A673 (cell line): Measurements from ENCODE around the gene TTBK2.

ENCODE experiments used
- EZH2 ChIP-seq: fragments of 200-600 bp; sonication (generic); IDR thresholded peaks from 2 replicates; pipeline ENCODE4 v1.6.1; 2017; ENCODE audit warnings: borderline replicate concordance, low read depth, mild to moderate bottlenecking, mixed read lengths, antibody characterized with exemption, low read length; ENCODE audit not compliant: poor library complexity, severe bottlenecking
- TF ChIP-seq, protein P1 (sequence below): fragments of 300-800, 200-600 bp; sonication (generic); conservative IDR thresholded peaks from 2 replicates; pipeline ENCODE4 v1.5.1; 2017; ENCODE audit warnings: low read depth, mild to moderate bottlenecking, antibody characterized with exemption, low read length, moderate library complexity, mixed read lengths

DNA sequence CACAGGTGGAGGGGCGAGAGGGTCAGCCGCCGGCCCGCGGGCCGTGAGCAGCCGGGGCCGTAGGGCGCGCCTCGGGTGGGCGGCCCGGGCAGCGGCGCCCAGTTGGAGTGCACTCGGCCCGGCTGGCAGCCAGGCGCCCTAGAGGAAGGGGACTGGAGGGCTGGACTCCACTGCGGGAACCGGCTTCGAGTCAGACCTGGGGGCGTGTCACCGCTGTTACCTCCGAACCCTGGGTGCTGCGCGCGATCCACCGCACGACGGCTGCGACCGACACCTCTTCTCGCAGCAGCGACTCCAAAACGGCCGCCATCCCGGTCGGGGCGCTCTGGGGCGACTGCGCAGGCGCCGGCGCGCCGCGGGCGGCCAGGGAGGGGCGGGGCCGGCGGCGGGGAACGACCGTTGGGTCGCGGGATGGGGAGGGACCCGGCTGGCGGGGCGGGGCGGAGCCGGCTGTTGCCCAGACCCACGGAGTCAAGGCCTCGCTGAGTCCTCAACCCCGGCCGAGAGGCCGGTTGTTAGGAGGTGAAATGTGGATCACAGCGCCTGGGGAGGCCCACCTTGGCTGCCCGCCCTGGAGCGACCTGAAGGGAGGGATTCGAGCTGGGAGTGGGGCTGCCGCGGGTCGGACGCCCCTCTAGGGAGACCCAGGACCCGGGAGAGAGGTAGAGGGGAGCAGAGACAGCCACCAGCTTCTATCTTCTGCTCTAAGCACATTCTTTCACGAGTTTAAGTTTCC is 183.6 kb downstream of the TTBK2 start, which contains the start of gene CDAN1:
- TF ChIP-seq, protein P1, sequence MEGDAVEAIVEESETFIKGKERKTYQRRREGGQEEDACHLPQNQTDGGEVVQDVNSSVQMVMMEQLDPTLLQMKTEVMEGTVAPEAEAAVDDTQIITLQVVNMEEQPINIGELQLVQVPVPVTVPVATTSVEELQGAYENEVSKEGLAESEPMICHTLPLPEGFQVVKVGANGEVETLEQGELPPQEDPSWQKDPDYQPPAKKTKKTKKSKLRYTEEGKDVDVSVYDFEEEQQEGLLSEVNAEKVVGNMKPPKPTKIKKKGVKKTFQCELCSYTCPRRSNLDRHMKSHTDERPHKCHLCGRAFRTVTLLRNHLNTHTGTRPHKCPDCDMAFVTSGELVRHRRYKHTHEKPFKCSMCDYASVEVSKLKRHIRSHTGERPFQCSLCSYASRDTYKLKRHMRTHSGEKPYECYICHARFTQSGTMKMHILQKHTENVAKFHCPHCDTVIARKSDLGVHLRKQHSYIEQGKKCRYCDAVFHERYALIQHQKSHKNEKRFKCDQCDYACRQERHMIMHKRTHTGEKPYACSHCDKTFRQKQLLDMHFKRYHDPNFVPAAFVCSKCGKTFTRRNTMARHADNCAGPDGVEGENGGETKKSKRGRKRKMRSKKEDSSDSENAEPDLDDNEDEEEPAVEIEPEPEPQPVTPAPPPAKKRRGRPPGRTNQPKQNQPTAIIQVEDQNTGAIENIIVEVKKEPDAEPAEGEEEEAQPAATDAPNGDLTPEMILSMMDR = no peak
- TF ChIP-seq EZH2 = no peak
